Stimulated activated CD8-positive, alpha-beta memory T cell treated with anti-CD3 and anti-CD28 coated beads, Interleukin-12 subunit alpha, Interleukin-12 subunit beta, amount 100 ng/mL, for 1 hour (primary cell): ENCODE measurements around the gene HYAL1.
"Not testable (repeated sequence)": the region's sequence is repeated elsewhere in the genome, so short reads cannot be mapped to it uniquely, and the experiment has no call there.

Experiments
- DNase-seq: peaks from one replicate; pipeline ENCODE4 v3.0.0-alpha.2; 2020; ENCODE audit warnings: low read depth

Gene HYAL1

GRCh38 chr3:50294089-50294488 lies 9.3 kb downstream of the HYAL1 start:
- DNase-seq, result no peak

DNA sequence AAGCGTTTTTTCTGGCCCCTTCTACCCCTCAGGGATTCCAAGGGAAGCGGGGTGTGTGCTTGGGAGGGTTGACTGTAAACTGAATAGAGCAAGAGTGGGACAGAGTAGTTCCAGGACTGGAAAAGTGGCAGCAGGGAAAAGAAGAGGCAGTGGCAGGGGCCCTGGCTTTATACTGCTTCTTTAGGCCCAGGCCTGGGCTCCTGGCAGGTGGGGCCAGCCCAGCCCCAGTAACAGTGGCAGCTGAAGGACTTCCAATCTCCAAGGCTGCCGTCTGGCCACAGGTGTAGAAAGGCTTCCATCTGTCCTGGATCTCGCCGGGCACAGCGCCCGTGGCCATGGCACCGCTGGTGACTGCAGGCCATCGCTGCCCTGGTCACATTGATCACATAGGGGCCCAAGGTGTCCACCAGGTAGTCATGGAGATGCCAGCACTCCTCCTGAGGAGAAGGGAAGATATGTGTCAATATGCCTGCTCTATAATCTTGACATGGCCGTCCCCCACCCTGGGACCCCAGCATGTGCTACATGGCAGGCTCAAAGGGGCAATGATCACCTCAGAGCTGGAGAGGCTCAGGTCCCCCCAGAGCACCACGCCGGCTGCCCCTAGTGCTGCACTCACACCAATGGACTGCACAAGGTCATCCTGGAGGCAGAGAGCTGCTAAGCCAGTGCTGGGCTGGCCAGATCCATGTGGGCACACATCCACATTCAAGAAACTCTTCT lies 10.1 kb downstream of the HYAL1 start:
- no peak for DNase-seq

GRCh38 chr3:50292159-50293078 lies 11.0 kb downstream of the HYAL1 start, which contains the start of gene IFRD2:
Gene IFRD2, minus strand, starts transcription at chr3:50292429. Its CDS starts 155 bp downstream, at chr3:50292274.
- DNase-seq, result peak; percentile 87

DNA sequence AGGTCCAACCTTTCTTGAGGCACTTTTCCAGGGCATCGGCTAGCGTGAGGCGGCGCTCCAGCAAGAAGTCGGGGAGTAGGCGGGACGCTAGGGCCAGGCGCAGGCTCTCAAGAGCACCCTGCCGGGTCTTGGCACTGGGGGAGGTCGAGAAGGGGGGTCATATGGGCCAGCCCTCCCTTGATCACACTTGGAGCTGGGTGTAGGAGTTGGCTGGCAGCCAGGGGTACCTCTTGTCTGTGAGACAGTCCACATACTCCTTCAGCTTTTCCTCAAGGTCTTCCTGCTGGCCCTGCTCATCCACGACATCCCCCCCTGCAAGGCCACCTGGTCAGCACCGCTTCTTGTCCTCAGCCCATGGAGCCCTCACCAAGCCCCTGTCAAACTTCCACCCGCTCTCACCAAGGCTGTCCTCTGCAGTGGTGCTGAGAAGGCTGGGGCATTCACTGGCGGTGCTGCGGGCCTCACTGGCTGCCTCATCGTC lies 13.2 kb downstream of the HYAL1 start:
- no peak for DNase-seq

GRCh38 chr3:50289130-50289529 lies 14.2 kb downstream of the HYAL1 start:
- DNase-seq, result no peak

GRCh38 chr3:50288387-50289007 lies 14.9 kb downstream of the HYAL1 start:
- DNase-seq, result no peak

- DNase-seq, result no peak
These were observed 16.1 kb downstream of the HYAL1 start for GRCh38 chr3:50287262-50287661.

DNA sequence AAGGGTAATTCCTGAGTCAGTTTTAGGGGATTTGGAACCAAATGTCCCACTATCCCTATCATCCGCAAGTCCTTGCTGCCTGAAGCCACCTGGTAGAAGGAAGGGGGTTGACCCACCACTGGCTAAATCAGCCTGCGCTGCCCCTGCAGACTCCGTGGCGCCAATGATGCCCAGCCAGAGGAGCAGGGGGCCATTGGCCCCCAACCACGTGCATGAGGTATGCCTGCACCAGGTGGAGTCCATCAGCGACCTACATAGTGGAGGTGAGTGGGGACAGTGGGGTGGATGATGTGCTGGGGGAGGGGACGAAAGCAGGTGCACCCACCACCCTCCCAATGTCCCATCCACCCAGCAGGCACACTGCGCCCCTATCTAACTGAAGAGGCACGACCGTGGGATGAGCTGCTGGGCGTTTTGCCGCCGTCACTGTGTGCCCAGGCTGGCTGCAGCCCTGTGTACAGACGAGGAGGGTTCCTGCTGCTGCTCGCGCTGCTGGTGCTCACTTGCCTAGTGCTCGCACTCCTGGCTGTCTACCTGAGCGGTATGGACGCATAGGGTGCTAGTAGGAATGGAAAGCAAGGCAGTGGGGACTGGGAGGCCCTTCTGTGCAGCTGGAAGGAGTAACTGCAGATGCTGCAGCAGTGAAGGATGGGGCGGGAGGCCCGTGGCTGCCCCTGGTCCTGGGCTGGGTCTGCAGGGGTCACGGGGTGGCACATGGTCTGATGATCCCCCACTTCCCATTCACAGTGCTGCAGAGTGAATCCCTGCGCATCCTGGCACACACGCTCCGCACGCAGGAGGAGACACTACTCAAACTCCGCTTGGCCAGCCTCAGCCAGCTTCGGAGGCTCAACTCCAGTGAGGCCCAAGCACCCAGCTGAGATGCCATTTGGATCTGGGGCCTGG lies 16.8 kb downstream of the HYAL1 start:
- DNase-seq, result no peak

DNA sequence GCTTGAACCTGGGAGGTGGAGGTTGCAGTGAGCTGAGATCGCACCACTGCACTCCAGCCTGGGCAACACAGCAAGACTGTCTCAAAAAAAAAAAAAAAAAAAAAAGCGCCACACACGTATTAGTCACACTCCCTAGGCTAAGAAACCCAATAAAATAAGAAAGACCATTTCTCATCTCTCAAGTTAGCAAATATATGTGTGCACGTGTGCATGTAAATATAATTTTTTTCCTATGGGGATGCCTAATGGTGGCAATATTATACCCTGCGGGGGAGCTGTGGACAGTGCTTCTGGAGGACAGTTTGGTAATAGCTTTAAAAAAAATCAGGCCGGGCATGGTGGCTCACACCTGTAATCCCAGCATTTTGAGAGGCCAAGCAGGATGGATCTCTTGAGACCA lies 19.3 kb downstream of the HYAL1 start:
- not testable (repeated sequence) for DNase-seq

GRCh38 chr3:50279255-50280016 lies 23.9 kb downstream of the HYAL1 start:
- DNase-seq, result no peak

DNA sequence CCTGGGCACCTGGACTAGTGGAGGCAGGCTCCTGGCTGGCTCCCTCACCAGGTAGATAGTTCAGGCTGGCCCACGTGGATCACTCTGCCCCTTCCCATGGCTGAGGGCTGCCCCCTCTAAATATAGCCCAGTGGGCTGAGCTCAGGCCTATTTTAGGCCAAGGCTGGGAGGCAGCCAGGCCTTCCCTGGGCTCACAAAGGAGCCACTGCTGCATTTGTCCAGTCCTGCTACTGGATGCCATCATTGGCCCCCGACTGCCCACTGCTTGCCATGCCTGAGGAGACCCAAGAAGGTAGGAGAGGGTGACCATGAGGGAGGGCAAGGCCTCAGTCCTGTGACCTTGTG lies 24.5 kb downstream of the HYAL1 start, which contains the start of gene LSMEM2:
Gene LSMEM2 (plus strand): TSS at position 208 of the 345 bp plus-strand sequence. CDS start 27 bp downstream, at position 235.
- DNase-seq, result no peak

GRCh38 chr3:50278123-50278879 lies 25.1 kb downstream of the HYAL1 start:
- no peak for DNase-seq

DNA sequence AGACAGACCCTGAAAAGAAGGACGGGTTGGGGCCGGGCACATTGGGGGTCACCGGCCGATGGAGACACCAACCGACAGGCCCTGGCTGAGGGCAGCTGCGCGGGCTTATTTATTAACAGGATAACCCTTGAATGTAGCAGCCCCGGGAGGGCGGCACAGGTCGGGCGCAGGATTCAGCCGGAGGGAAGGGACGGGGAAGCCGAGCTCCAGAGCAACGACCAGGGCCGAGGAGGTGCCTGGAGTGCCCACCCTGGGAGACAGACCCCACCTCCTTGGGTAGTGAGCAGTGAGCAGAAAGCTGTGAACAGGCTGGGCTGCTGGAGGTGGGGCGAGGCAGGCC lies 26.6 kb downstream of the HYAL1 start:
- DNase-seq, result no peak

DNA sequence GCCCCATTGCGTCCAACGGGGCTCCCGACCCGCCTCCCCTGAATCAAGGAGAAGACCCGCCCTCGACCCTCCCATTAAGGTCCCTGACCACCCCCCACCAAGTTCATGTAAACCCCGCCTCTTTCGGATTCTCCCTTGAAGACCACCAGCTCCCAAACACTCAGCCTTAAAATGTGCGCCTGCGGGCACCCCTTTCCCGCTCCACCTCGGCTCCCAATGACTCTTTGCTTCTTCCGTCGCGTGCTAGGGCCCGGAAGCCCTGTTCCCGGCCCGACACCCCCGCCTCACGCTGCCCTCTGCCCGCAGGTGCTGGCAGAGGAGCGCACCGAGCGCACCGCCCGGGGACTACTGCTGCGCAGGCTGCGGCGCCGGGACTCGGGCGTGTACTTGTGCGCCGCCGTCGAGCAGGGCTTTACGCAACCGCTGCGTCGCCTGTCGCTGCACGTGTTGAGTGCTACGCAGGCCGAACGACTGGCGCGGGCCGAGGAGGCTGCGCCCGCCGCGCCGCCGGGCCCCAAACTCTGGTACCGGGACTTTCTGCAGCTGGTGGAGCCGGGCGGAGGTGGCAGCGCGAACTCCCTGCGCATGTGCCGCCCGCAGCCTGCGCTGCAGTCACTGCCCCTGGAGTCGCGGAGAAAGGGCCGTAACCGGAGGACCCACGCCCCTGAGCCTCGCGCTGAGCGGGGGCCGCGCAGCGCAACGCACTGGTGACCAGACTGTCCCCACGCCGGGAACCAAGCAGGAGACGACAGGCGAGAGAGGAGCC lies 27.2 kb downstream of the HYAL1 start:
- DNase-seq, result no peak

DNA sequence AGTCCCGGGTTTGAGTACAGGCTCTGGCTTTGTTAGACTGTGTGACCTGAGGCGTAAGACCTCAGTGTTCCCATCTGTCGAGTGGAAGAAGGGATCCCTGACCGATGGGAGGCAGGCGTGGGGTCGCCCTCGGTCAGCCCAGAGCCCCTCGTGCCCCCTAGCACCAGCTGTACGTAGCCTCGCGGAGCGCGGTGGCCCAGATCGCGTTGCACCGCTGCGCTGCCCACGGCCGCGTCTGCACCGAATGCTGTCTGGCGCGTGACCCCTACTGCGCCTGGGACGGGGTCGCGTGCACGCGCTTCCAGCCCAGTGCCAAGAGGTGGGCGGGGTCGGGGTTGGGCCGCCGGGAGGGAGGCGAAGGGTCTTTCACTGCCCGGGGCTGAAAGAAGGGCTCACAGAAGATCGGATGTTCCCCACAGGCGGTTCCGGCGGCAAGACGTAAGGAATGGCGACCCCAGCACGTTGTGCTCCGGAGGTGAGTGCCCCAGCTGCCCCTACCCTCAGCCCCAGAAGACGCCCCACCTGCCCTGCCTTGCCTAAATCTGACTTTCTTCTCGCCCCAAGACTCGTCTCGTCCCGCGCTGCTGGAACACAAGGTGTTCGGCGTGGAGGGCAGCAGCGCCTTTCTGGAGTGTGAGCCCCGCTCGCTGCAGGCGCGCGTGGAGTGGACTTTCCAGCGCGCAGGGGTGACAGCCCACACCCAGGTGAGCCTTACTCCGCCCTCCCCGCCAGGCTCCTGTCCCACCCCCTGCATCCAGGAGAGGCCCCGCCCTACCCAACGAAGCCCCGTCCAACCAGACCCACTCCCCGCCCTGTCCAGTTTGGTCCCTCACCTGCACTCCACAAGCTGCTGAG lies 28.0 kb downstream of the HYAL1 start:
- DNase-seq, result no peak

DNA sequence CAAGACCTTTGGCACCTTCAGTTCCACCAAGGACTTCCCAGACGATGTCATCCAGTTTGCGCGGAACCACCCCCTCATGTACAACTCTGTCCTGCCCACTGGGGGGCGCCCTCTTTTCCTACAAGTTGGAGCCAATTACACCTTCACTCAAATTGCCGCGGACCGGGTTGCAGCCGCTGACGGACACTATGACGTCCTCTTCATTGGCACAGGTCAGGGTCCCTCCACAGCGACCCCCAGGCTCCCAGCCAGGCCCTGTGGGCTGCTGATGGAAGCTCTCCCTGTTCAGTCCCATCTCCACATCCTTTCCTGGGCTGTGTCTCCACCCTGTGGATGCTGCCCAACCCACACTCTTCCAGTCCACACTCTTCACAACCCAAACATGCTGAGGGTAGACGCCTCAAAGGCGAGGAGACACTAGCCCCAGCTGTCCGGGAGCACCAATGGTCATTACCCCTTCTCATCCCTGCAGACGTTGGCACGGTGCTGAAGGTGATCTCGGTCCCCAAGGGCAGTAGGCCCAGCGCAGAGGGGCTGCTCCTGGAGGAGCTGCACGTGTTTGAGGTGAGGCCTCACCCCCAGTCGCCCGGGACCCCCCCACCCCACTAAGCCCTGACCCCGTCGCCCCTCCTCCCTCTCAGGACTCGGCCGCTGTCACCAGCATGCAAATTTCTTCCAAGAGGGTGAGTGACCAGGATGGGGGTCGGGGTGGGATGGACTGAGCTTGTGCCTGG lies 28.8 kb downstream of the HYAL1 start:
- peak; percentile 59 for DNase-seq

DNA sequence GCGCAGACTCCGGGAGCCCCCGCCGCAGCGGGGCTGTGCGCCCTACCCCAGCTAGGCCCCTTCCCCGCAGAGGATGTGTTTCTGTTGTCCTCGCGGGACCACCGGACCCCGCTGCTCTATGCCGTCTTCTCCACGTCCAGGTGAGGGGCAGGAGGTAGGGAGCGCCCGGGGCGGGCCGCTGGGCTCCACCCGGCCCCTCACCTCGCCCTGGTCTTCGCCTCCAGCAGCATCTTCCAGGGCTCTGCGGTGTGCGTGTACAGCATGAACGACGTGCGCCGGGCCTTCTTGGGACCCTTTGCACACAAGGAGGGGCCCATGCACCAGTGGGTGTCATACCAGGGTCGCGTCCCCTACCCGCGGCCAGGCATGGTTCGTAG lies 29.7 kb downstream of the HYAL1 start:
- DNase-seq, result no peak
